Measurements from ENCODE around the gene TNFRSF25.

- TF ChIP-seq POLR2A (IDR thresholded peaks at IDR 0.05; ENCODE audit: low read depth, low read length) (no peak), MYC (IDR thresholded peaks at IDR 0.05; ENCODE audit: low read depth, low read length) (no peak), CTCF (IDR thresholded peaks at IDR 0.05; ENCODE audit: extremely low read depth in 1 of 2, insufficient read depth in 1 of 2, low read depth in 1 of 2, low read length in 2 of 2) (no peak), GATA2 (IDR thresholded peaks at IDR 0.05; ENCODE audit: insufficient read depth, insufficient read length, low read depth, low read length) (no peak)
- TF ChIP-seq, protein P1, sequence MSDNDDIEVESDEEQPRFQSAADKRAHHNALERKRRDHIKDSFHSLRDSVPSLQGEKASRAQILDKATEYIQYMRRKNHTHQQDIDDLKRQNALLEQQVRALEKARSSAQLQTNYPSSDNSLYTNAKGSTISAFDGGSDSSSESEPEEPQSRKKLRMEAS (IDR thresholded peaks at IDR 0.05; ENCODE audit: insufficient read depth, insufficient read length), result no peak
Observed at GRCh38 chr1:6515771-6516170, 49.8 kb upstream of the TNFRSF25 start.
